SKM-1 (cell line): Measurements from ENCODE around the gene NKX2-4.

Experiments used
- DNase-seq: peaks from one replicate; lab custom pipeline; 2025; ENCODE audit not compliant: unreplicated experiment; lab: John Stamatoyannopoulos, UW

The NKX2-4 gene

GRCh38 chr20:21364413-21364812 lies 32.9 kb downstream of the NKX2-4 start:
- no peak for DNase-seq

GRCh38 chr20:21361266-21361665 lies 36.1 kb downstream of the NKX2-4 start:
- peak; percentile 55 for DNase-seq

GRCh38 chr20:21360705-21361104 lies 36.6 kb downstream of the NKX2-4 start:
- no peak for DNase-seq

GRCh38 chr20:21358737-21359136 lies 38.6 kb downstream of the NKX2-4 start:
- DNase-seq = no peak

GRCh38 chr20:21357844-21358243 lies 39.5 kb downstream of the NKX2-4 start:
- DNase-seq = no peak

- DNase-seq = no peak
Observed at GRCh38 chr20:21356386-21356785, 40.9 kb downstream of the NKX2-4 start.

- no peak for DNase-seq
Observed at GRCh38 chr20:21355981-21356380, 41.3 kb downstream of the NKX2-4 start.

- no peak for DNase-seq
Observed at GRCh38 chr20:21353236-21353635, 44.1 kb downstream of the NKX2-4 start.

GRCh38 chr20:21352703-21353102 lies 44.6 kb downstream of the NKX2-4 start:
- no peak for DNase-seq
